Right renal cortex interstitium (tissue), 3 donors: ENCODE measurements around the gene GIPC3. TPM values are rescaled to one million over a fixed set of nuclear protein-coding genes. Genes with fewer than 3 reads are reported as not detected.

ENCODE experiments used
- DNase-seq, 3 donors: peaks; one replicate each; pipeline ENCODE4 v3.0.0-alpha.2; 2013; ENCODE audit warnings: low read depth in 3 of 3, low spot score in 2 of 3
- polyA plus RNA-seq, 3 donors: library from polyadenylated mRNA; unstranded; fragments of 120-200 nt; gene quantifications; one replicate each; pipeline ENCODE4 v1.2.1, GENCODE V29; 2013; ENCODE audit not compliant: insufficient read length in 3 of 3

The GIPC3 gene
- polyA plus RNA-seq, 3 donors, result 1.9 to 3.1 (median 2.8) TPM

DNA sequence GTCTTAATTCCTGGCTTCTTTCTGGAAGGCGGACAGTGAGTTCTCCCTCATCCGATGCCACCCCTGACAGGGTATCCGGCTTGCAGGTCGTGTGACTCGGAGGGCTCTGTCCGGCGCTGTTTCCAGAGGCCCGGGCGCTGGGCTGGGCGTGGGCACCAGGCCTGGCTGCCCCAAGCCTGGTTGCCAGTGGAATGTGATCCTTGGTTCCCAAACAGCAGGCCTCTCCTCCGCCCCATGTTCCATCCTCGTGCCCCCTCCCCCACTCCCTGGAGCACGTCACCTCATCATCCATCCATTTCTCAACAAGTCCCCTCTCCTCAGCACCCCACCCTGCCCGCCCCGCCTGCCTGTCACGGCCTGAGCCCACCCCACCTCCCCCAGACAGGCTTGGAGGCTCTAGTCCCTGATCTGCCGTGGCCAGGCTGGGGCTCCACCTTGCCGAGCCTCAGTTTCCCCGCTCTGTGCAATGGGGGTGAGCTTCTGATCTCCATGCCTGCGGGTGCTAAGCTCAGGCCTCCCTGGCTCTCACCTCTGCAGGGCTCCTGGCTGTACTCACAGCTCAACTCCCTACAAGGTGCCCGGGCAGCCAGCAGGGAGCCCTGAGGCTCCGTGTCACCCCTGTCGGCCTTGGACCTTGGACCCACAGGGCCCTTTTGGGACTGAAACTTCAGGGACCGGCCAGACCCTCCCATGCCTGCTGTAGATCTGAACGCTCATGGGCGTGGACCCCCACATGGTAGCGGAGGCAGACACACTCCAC lies 19.1 kb downstream of the GIPC3 start:
- DNase-seq, result no peak

DNA sequence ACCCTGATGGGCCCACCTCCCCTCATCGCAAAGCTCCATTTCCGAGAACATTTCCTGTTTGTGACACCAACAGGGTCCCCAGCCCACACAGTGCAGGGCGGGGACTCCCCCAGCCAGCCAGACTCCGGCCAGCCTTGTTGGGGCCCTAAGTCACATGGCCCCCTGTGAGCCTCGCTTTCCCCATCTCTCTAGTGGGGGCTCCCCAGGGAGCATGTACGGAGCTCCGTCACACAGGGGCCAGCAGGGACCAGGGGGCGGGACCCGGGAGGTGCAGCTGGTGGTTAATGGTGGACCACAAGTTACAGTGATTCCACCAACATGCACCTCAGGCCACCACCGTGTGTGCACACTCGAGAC lies 19.7 kb downstream of the GIPC3 start:
- no peak for DNase-seq

DNA sequence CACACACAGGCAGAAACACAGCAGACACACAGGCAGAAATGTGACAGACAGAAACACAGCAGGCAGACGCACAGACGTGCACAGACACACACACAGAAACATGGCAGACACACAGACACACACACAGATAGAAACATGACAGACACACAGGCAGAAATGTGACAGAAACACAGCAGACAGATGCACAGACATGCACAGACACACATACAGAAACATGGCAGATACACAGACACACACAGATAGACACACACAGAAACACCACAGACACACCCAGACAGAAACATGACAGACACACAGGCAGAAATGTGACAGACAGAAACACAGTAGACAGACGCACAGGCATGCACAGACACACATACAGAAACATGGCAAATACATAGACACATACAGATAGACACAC lies 20.1 kb downstream of the GIPC3 start:
- no peak for DNase-seq

DNA sequence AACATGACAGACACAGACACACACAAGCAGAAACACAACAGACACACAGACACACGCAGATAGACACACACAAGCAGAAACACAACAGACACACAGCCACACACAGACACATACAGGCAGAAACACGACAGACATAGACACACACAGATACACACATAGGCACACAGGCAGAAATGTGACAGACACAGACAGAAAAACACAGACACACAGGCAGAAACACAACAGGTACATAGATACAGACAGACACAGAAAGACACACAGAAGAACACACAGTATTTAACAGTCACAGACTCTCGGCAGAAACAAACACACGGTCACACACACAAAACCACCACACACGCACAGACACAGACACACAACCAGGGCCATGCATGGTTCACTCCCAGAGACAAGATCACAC lies 20.5 kb downstream of the GIPC3 start:
- DNase-seq, result no peak

DNA sequence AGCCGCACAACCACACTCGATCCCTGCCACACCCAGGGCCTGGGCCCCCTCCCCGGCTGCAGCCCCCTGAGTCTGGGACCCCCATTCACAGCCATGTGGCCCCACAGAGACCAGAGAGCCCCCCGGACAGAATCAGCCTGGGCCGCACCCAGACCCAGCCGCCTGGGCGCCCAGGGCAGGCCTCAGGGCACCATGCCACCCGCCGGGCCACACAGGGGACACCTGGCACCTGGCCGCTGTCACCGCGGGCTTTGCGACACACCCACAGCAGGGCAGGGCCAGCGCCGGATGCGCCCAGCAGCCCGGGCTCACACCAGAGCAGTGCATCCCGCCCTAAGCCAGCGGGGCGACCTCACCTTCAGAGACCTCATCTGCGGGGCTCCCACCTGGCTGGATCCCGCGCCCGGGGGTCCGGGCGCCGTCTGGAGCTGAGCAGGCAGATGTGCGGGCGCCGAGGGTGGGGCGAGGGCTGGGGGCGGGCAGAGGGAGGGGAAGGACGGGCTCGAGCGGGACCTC lies 21.0 kb downstream of the GIPC3 start:
- no peak for DNase-seq

DNA sequence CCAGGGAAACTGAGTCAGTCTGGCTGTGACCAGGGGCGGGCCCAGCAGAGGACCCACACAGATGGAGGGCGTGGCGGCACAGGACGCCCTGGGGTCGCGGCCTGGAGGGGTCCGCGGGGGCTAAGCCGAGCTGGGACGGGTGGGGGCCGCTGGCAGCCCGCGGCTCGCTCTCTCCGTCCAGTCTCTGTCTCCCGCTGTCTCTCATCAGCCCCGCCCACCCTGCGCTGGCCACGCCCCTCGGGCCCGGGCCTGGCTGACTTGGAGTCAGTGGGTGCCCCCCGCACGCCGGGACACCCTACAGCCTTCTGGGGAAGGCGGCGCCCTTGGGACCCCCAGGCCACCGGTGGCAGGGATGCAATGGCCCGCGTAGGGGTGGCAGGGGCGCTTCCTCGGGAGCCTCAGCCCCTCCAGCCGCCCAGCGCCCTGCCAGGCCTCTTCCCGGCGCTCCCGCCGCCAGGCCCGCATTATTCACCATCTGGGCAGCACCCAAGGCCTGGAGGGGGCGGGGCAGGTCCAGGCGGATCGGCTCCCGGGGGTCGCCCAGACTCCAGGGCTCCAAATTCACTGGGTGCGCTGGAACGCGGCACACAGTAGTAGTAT lies 21.5 kb downstream of the GIPC3 start, which contains the start of gene TBXA2R:
Gene TBXA2R (minus strand): TSS at position 186 of the 600 bp plus-strand sequence. CDS start 6,241 bp downstream, outside the sequence.
- no peak for DNase-seq

DNA sequence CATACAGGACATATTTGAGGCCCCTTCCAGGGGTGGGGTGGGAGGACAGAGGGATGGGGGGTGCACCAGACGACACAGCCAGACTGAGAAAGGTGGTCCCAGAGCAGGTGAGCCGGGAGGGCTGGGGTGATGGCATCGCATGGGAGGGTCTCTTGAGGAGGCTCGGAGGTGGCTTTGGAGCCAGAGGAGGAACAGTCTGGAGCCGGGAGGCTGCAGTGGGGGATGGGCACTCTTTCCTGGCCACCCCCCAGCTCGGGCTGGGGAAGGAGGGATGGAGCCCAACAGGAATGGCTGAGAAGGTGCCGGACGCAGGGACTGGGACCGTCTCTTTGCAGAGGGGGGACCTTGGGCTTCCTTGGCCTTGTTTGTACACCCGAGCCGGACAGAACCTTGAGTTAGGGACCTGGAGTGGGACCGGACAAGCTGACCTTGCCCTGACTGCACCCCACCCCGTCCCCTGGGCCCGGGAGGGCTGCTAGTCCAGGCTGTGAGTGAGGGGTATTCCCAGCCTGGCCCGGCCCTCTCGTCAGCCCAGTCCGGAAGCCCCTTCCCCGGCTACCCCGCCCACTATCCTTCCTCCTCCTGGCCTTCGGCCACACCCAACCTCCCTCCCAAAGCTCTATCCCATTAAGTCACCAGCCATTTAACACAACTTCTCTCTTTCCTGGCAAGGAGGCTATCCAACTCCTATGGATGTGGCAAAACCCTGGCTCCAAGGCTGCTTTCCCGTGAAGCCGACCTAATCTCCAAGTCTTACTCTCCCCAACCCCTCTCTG lies 22.2 kb downstream of the GIPC3 start:
- DNase-seq, result no peak

DNA sequence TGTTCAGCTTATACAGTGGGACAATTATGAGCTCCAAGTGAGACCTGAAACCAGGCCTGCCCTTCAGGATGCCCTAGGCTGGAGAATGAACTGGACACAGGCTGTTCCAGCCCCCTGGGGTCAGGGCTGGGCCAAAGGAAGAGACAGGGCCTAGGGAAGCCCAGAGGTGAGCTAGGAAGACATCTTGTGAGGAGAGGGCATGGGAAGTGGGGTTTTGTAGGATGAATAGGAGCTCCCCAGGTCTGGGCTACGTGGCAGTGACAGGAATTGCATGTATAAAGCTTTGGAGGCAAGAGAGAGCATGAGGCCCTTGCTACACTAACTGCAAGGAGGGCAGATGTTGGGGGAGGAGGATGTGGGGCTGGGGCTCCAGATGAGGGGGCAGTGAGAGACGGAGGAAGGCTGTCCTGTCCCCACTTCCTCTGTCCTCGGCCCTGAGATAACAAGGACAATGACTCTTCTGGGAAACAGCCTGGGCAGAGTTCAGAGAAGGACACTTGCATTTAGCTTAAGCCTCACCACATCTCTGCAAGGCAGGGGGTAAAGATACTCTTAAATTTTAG lies 22.9 kb downstream of the GIPC3 start:
- no peak for DNase-seq

DNA sequence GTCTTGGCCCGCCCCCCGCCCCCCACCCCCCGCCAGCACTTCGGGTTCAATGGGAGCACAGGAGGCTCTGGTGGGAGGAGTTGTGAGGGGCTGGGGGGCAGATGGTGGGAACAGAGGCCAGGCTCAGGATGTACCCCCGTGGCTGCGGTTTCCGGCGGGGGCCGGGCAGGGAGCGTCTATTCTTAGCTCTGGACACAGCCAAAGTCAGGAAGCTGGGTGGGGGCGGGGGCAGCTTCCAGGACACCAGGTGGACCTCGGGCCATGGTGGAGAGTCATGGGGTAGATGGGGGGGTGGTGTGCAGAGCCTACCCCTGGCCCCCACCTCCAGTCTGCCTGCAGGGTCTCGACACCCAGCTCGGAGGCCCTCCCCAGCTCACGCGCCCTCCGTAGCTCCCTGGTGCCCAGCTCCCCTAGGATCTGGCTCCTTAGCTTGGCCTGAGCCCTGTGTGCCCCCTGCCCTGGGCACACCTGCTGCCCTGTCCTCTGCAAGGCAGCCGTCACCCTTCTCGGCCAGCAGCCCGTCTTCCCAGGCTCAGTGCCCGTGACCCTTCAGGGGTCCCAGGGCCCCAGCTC lies 23.6 kb downstream of the GIPC3 start:
- no peak for DNase-seq

DNA sequence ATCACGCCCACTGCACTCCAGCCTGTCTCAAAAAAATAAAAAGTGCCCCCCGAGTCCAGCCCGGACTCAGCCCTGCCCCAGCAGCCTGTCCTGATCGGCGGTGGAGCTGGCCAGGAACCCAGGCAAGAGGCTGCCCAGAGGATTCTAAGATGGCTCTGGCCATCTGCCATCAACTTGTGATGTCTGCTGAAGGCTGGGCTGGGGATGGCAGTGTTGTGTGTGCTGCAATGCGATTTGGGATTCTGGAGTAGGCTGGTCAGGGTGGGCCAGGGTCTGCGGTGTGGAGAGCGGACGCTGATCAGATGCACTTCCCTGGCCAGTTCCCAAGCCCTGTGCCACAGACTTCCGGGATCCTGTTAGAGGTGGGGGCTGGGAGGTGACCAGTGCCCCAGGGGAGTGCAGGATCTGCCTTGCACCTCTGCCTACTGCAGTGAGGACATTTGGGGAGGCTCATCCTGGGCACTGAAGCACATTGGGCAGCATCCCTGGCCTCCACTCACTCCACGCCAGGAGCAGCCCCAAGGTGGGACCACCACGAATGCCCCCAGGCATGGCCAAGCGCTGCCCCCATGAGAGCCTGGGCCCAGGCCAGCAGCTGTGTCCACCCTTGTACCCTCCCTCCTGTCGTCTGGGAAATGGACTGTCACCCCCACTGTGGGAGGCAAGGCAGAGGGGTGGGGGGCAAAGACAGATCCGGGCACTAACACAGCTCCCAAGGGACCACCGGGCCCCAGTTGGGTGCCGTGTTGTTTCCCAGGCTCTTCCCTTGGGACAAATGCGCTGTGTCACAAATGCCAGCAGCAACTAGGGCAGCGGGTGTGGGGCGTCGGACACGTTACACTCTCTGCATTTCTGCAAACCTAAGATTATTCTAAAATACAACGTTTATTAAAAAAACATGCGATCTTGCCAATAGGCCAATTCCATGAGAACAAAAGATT lies 24.8 kb downstream of the GIPC3 start:
- DNase-seq, result no peak

DNA sequence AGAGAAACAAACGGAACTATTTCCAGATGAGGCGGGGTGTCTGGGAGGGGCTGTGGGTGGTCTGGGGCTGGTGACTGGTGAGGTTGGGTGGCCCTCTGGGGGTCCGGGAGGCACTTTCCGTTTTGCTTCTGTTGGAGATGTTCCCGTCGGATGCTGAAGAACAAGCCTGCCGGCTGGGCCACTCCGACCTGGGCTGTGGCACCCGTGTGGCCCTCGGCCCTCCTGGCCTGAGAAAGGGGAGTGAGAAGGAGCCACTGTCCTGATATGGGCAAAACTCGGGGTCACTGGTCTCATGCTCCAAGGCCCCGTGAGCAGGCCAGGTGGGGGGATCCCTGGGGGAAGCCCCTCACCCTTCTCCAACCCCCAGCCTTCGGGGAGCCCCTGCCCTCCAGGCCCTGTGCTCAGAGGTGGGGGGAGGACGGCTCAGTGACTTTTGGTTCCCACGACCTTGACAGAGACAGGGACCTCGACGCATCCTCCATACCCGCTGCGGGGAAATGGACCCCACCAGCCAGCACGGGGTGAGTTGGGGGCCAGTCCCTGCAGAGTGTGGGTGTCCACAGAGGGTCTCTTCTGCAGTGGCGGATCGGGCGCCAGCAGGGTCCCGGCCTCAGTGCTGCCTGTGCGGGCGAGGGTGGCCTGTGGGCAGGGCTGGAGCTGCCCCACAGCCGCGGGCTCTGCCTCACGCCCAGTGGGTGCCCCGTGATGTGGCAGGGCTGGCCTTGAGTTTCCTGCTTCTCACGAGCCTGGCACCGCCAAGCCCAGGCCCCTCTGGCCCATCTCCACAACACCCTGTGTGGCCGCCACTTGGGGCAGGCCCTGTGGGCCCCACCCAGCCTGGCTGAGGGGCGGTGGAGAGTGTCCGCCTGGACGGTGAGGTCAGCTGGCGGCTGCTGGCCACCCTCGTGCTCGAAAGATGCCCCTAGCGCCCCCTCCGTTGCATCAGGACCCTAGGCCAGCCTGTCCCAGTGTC lies 25.8 kb downstream of the GIPC3 start:
- no peak for DNase-seq

DNA sequence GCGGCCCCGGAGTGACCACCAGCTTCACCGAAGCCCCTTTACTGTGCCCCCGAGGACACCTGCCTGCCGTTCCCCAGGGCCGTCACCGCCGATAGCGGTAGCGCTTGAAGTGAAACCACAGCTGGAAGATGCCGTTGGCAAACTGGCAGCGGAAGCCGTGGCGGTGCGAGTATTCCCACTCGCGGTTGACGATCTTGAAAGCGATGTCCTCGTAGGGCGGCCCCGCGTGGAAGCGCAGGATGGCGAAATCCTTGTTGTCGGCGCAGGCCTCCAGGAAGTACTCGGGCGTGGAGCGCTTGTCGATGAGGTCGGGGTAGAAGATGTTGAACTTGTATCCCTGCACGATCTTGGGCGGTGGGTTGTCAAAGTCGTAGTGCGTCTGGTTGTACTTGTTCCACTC lies 26.6 kb downstream of the GIPC3 start:
- DNase-seq, result no peak

DNA sequence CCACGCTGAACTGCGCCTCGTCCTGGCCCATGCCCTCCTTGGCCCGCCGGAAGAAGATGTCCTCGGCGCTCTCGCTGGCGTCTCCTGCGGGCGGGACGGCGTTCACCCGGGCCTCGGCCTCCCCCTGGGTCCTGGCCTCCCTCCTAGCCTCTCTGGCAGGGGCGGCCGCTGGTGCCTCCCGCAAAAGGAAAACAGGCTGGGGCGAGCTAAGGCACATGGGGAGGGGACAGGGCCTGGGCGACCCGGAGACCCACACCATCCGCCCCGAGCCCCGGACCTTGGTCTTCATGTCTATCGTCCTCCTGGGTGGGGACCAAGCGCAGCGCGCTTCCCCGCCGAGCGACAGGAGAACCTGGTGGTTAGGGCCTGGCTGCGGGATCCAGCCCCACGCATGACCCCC lies 27.1 kb downstream of the GIPC3 start:
- DNase-seq, result no peak

DNA sequence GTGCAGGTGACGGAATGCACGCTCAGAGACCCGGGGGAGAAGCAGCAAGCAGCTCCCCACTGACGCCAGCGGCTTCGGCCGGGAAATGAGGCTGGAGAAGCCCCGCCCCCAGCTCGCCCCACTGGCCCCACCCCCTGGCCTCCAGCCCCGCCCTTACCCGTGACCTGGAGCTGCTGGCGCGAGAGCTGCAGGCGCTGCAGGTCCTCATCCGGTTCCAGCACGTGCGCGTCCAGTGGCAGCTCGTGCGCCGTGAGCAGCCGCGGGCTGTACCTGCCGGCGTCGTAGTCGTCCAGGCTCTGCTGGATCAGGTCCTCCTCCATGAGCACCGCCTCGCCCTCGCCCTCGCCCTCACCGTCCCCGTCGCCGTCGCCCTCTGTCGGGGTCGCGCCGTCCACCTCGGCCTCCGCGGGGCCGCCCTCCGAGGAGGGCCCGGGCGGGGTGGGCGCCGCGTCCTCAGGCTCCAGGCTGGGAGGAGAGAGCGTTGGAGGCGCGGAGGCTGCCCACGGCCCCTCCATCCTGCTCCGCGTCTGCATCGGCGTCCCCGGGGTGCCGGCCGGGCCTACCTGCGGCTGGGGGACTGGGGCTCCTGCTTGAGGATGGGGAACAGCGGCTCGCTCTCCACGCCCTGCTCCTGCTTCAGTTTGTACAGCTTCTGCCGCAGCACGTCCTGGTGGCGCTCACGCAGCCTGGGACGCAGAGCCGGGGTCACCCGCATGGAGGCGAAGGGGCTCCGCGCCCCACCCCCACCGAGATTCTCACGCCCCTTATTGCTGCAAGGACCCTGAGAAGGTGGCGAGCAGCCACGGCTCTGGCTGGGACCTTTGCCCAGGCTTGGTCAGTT lies 27.8 kb downstream of the GIPC3 start:
- no peak for DNase-seq

DNA sequence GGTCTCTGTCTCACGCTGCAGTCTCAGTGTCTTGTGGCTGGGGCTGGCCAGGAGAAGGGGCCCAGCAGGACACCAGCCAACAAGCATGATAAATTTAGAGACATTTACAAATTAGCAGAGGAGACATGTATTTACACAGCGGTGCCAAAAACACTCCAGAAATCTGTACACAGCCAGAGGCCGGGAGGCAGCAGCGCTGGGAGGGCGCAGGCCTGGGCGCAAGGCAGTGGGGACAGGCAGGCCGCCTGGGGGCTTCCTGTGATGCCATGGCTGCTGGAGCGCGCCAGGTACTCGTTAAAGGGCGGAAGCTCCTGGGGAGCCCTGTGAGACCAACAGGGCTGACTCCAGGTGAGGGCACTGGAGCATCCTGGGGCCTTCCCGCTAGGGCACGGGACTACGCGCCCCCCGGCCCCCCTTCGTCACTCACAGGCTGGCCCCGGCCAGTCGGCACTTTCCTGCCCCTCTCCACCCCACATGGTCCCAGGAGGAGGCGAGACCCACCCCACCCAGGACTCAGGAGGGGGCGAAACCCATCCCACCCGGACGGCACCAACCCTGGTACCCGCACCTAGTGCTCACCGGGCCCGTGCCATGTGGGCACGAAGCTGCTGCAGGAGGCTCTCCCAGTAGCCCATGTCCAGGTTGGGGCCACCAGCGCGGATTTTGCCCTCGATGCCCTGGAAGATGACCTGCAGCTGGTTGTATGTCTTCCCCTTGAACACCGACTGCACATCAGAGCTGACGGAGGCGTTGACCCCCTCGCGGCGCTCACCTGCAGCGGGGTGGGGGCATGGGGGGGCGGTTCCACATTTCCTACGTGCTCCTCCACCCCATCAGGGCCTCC lies 28.8 kb downstream of the GIPC3 start:
- DNase-seq, result no peak

DNA sequence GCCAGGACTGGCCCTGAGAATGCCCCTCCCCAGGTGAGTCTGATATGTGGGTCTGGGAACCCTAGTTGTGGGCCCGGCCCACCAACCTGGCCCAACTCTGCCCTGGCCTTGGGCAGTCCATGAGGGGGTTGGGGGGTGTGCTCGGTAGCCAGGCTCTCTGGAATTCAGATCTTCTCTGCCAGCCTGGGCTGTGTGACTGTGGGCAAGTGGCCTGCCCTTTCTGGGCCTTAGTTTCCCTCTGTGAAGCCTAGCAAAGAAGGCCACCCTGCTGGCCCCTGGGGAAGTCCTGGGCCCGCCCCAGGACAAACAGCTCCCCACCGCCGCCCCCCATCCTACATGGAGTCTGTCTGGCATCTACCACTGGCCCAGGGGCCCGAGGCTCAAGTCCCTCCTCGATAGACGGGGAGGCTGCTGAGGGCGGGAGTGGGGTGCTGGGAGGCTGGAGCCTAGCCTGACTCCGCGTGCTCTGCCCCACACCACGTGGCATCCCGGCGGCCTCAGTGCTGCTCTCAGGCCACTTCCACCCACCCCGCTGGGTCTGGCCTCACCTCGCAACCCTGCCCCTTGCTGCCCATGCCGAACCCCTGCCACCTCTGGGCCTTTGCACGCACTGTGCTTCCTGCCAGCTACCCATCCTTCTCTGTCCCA lies 29.7 kb downstream of the GIPC3 start:
- no peak for DNase-seq
